Measurements from ENCODE around the gene ZSWIM8.
"Not testable (repeated sequence)": the region's sequence is repeated elsewhere in the genome, so short reads cannot be mapped to it uniquely, and the experiment has no call there.

ZSWIM8 gene

GRCh38 chr10:73790886-73791625, 5.7 kb downstream of the ZSWIM8 start:
- no peaks in the 10 kb centered on the region for H3K9me3 Mint-ChIP-seq
- H3K4me3 Mint-ChIP-seq, result no peak overlapping the region
- no peak for DNase-seq
- H3K27me3 Mint-ChIP-seq (ENCODE audit: low read depth, poor library complexity), result no peaks in the 10 kb centered on the region
- H3K36me3 Mint-ChIP-seq (ENCODE audit: low read depth), result peaks cover 41% of the 10 kb centered on the region
- peak overlapping the region; percentile 25 for H3K27ac Mint-ChIP-seq
- peaks cover 14% of the 10 kb centered on the region for H3K4me1 Mint-ChIP-seq
- no peak for TF ChIP-seq CTCF (IDR thresholded peaks at IDR 0.05)

- H3K27me3 Mint-ChIP-seq (ENCODE audit: low read depth, poor library complexity), result no peaks in the 10 kb centered on the region
- H3K4me1 Mint-ChIP-seq, result peaks cover 6% of the 10 kb centered on the region
- no peaks in the 10 kb centered on the region for H3K9me3 Mint-ChIP-seq
- TF ChIP-seq CTCF (IDR thresholded peaks at IDR 0.05), result no peak
- peaks cover 47% of the 10 kb centered on the region for H3K36me3 Mint-ChIP-seq (ENCODE audit: low read depth)
- H3K27ac Mint-ChIP-seq, result no peak overlapping the region
- no peak for DNase-seq
- no peak overlapping the region for H3K4me3 Mint-ChIP-seq
Measured at GRCh38 chr10:73791871-73792400, 6.5 kb downstream of the ZSWIM8 start.

GRCh38 chr10:73793456-73793855, 8.1 kb downstream of the ZSWIM8 start:
- H3K36me3 Mint-ChIP-seq (ENCODE audit: low read depth), result peaks cover 57% of the 10 kb centered on the region
- H3K27ac Mint-ChIP-seq, result no peak overlapping the region
- H3K27me3 Mint-ChIP-seq (ENCODE audit: low read depth, poor library complexity), result no peaks in the 10 kb centered on the region
- no peak for DNase-seq
- TF ChIP-seq CTCF (IDR thresholded peaks at IDR 0.05), result no peak
- no peak overlapping the region for H3K4me3 Mint-ChIP-seq
- H3K9me3 Mint-ChIP-seq, result no peaks in the 10 kb centered on the region
- no peaks in the 10 kb centered on the region for H3K4me1 Mint-ChIP-seq

GRCh38 chr10:73795491-73795890, 10.1 kb downstream of the ZSWIM8 start:
- not testable (repeated sequence) for H3K4me3 Mint-ChIP-seq; H3K4me1 Mint-ChIP-seq; H3K9me3 Mint-ChIP-seq; DNase-seq; H3K27me3 Mint-ChIP-seq (ENCODE audit: low read depth, poor library complexity)
- Mint-ChIP-seq H3K27ac (peak overlapping the region; percentile 59), H3K36me3 (ENCODE audit: low read depth) (peaks cover 48% of the 10 kb centered on the region)

- DNase-seq; H3K4me3 Mint-ChIP-seq; H3K4me1 Mint-ChIP-seq; H3K27me3 Mint-ChIP-seq (ENCODE audit: low read depth, poor library complexity); H3K9me3 Mint-ChIP-seq: not testable (repeated sequence)
- H3K27ac Mint-ChIP-seq, result peak overlapping the region; percentile 76
- H3K36me3 Mint-ChIP-seq (ENCODE audit: low read depth), result peaks cover 44% of the 10 kb centered on the region
Measured at GRCh38 chr10:73796035-73796434, 10.6 kb downstream of the ZSWIM8 start.

- H3K36me3 Mint-ChIP-seq (ENCODE audit: low read depth), result peaks cover 38% of the 10 kb centered on the region
- no peak overlapping the region for H3K4me3 Mint-ChIP-seq
- TF ChIP-seq CTCF (IDR thresholded peaks at IDR 0.05), result no peak
- peak overlapping the region; percentile 44 for H3K27ac Mint-ChIP-seq
- H3K9me3 Mint-ChIP-seq, result no peaks in the 10 kb centered on the region
- H3K4me1 Mint-ChIP-seq, result no peaks in the 10 kb centered on the region
- H3K27me3 Mint-ChIP-seq (ENCODE audit: low read depth, poor library complexity), result no peaks in the 10 kb centered on the region
- no peak for DNase-seq
Measured at GRCh38 chr10:73796766-73797165, 11.4 kb downstream of the ZSWIM8 start.

All from nephron progenitor cell (in vitro differentiated cells).